GM12878 (cell line): Measurements from ENCODE around the gene WDR59. TPM values are rescaled to one million over a fixed set of nuclear protein-coding genes. Genes with fewer than 3 reads are reported as not detected.
A peak's percentile ranks its signal among the peaks of the same experiment; 100 is the strongest.

Source experiments
- ATAC-seq: fragments of 200-7000 bp; cut with Tn5 transposase; 3 replicates; pipeline ENCODE4 v1.9.1; 2020; ENCODE audit warnings: mild to moderate bottlenecking, moderate library complexity
- BruUV-seq: library from RNA; stranded (reverse); fragments of 400-500 nt; replicated peaks from 2 replicates; lab custom pipeline; 2021; lab: Mats Ljungman, UMichigan
- CTCF ChIA-PET: fragments of 300-600 bp; sonication (Branson Sonifier 250); formaldehyde crosslinking; extraction: SDS; loops from one replicate; lab custom pipeline; 2021; ENCODE audit warnings: inconsistent platforms; lab: Yijun Ruan, JAX
- POLR2A ChIA-PET: fragments of 350-600 bp; formaldehyde crosslinking; extraction: SDS; loops from one replicate; lab custom pipeline; 2021; ENCODE audit warnings: inconsistent platforms; lab: Charles Lee
- RAD21 ChIA-PET: fragments of 300-600 bp; sonication (Branson Sonifier 250); formaldehyde crosslinking; loops from one replicate; lab custom pipeline; 2023; ENCODE audit warnings: antibody characterized with exemption; ENCODE audit not compliant: unreplicated experiment; lab: Charles Lee
- SMC1A ChIA-PET: fragments of 300-600 bp; sonication (Branson Sonifier 250); formaldehyde crosslinking; loops from one replicate; lab custom pipeline; 2023; ENCODE audit not compliant: unreplicated experiment, uncharacterized antibody; lab: Charles Lee
- DNase-seq: peaks from one replicate; pipeline ENCODE4 v3.0.0-alpha.2; 2011; ENCODE audit warnings: low read depth, low spot score
- FAIRE-seq: peaks from 3 replicates; lab custom pipeline; 2011; peaks lifted over from hg19 to GRCh38; lab: Jason Lieb, UNC
- H2AFZ ChIP-seq: 2 replicates; pipeline ENCODE4 v1.6.0; 2011; ENCODE audit warnings: low read depth, low read length, control low read depth; ENCODE audit not compliant: control insufficient read depth
- H3K27ac ChIP-seq: 2 replicates; pipeline ENCODE4 v1.5.1; 2011; ENCODE audit warnings: control low read depth; ENCODE audit not compliant: control insufficient read depth, insufficient read depth
- H3K27me3 ChIP-seq, 2 experiments: replicated peaks in 1 of 2; 2 replicates each; pipeline versions ENCODE4 v1.6.0 to v1.6.1; 2011; ENCODE audit warnings: low read length in 1 of 2; ENCODE audit not compliant: control insufficient read depth in 2 of 2, insufficient read depth in 2 of 2
- H3K36me3 ChIP-seq, 2 experiments: 2 replicates each; pipeline ENCODE4 v1.5.1; 2011; ENCODE audit warnings: low read length in 1 of 2; ENCODE audit not compliant: control insufficient read depth in 2 of 2, insufficient read depth in 2 of 2
- H3K4me1 ChIP-seq: 2 replicates; pipeline ENCODE4 v1.6.1; 2011; ENCODE audit warnings: mild to moderate bottlenecking, low read length, moderate library complexity, mixed read lengths; ENCODE audit not compliant: control insufficient read depth, insufficient read depth
- H3K4me2 ChIP-seq: 2 replicates; pipeline ENCODE4 v1.6.0; 2011; ENCODE audit warnings: control low read depth; ENCODE audit not compliant: control insufficient read depth, insufficient read depth
- H3K4me3 ChIP-seq: fragments of 200-600 bp; sonication (generic); 2 replicates; pipeline ENCODE4 v1.5.1; 2016
- H3K79me2 ChIP-seq: 2 replicates; pipeline ENCODE4 v1.6.0; 2011; ENCODE audit warnings: low read length; ENCODE audit not compliant: control insufficient read depth, insufficient read depth
- H3K9ac ChIP-seq: 2 replicates; pipeline ENCODE4 v1.8.0; 2011; ENCODE audit warnings: low read length, control low read depth, mixed read lengths; ENCODE audit not compliant: control insufficient read depth, insufficient read depth
- H3K9me3 ChIP-seq: replicated peaks from 3 replicates; pipeline ENCODE4 v1.5.1; 2011; ENCODE audit warnings: mild to moderate bottlenecking, low read length; ENCODE audit not compliant: control insufficient read depth, insufficient read depth
- H4K20me1 ChIP-seq: 2 replicates; pipeline ENCODE4 v1.6.0; 2011; ENCODE audit not compliant: control insufficient read depth, insufficient read depth
- ATF3 ChIP-seq: IDR thresholded peaks from 2 replicates; pipeline ENCODE4 v1.6.1; 2011; ENCODE audit warnings: low read depth, mild to moderate bottlenecking, low read length, moderate library complexity, borderline replicate concordance; ENCODE audit errors: extremely low read depth
- BHLHE40 ChIP-seq, 2 experiments: fragments of 450-650 bp in 1 of 2; IDR thresholded peaks; 2 replicates each; pipeline ENCODE4 v1.6.1; 2011 to 2017; ENCODE audit warnings: low read depth in 2 of 2, borderline replicate concordance in 1 of 2, improper control_type of control experiment in 1 of 2, low read length in 1 of 2, mild to moderate bottlenecking in 1 of 2
- GATAD2B ChIP-seq: fragments of 450-650 bp; conservative IDR thresholded peaks from 2 replicates; pipeline ENCODE4 v1.6.1; 2017; ENCODE audit warnings: low read depth, mild to moderate bottlenecking, moderate library complexity
- IKZF2 ChIP-seq, 2 experiments: fragments of 450-650 bp; IDR thresholded peaks; 2 replicates each; pipeline ENCODE4 v1.6.1; 2017; ENCODE audit warnings: mild to moderate bottlenecking in 2 of 2, moderate library complexity in 2 of 2
- SP1 ChIP-seq: IDR thresholded peaks from one replicate; pipeline ENCODE4 v1.6.1; 2011; ENCODE audit warnings: low read depth, low read length
- TAF1 ChIP-seq: IDR thresholded peaks from 2 replicates; pipeline ENCODE4 v1.6.1; 2011; ENCODE audit warnings: mild to moderate bottlenecking, low read depth, low read length, borderline replicate concordance
- WGBS: methylation state at CpG from one replicate; pipeline ENCODE4 v1.1.6; 2016; ENCODE audit warnings: low lambda C conversion rate; ENCODE audit not compliant: insufficient replicate concordance, insufficient coverage; ENCODE audit errors: missing lambda C conversion rate; 5-methylcytosine and 5-hydroxymethylcytosine counted together
- in situ Hi-C: fragments of 300-500 bp; cut with MboI; formaldehyde crosslinking; loops from 9 replicates; pipeline ENCODE4 v1.14.3; 2018; ENCODE audit warnings: mixed read lengths
- intact Hi-C: fragments of 100-400 bp; cut with micrococcal nuclease; formaldehyde crosslinking; loops from one replicate; pipeline ENCODE4 v1.14.2; 2022; ENCODE audit not compliant: unreplicated experiment
- polyA plus RNA-seq, 11 experiments: library from polyadenylated mRNA; depleted of rRNA in 4 of 11; unstranded in 6 of 11; stranded (reverse) in 5 of 11; fragments of >200 nt; fragmentation: Nextera tagmentation in 4 of 11; fragmentation: Illumina TruSeq in 1 of 11; extraction: Ambion mirVana in 4 of 11; extraction: Trizol in 1 of 11; gene quantifications; 1 replicate in 1 of 11; 2 replicates in 10 of 11; pipeline versions ENCODE4 v1.2.1 to v1.2.3, GENCODE V29; 2011 to 2016; ENCODE audit warnings: inconsistent platforms in 2 of 11, missing spikeins in 2 of 11, low read depth in 1 of 11
- total RNA-seq, 4 experiments: library from RNA; depleted of rRNA in 3 of 4; stranded (reverse); fragments of >200 nt in 3 of 4; fragmentation: Illumina TruSeq in 1 of 4; extraction: Trizol in 1 of 4; gene quantifications; 2 replicates each; pipeline versions ENCODE4 v1.2.1 to v1.2.3, GENCODE V29; 2013 to 2021

The WDR59 gene
- total and polyA plus RNA-seq, 10 of the 15 experiments (the other 5 are each of a cell fraction or from before 2014, with no cell fraction given), result 9.7 to 78.4 (median 24.5) TPM

- TF ChIP-seq BHLHE40 (IDR thresholded peaks at IDR 0.05; ENCODE audit: borderline replicate concordance in 1 of 2, low read depth in 2 of 2, low read length in 1 of 2) (peak in 1 of 2 experiments; percentile 6; a peak in 1 of 4 replicates), GATAD2B (no peak)
- TF ChIP-seq, all 136 proteins: peak for 1
These were observed 143.0 kb downstream of the WDR59 start (continued) for GRCh38 chr16:74841904-74842303.

GRCh38 chr16:74841469-74841868, 143.5 kb downstream of the WDR59 start:
- SMC1A ChIA-PET, result no interaction called here
- Histone ChIP-seq H3K4me1 (no peaks in the 10 kb centered on the region), H3K27me3 (no peaks in the 10 kb centered on the region; a peak in 1 of 4 replicates), H3K36me3 (no peaks in the 10 kb centered on the region), H3K9me3 (no peaks in the 10 kb centered on the region), H3K9ac (no peak overlapping the region), H3K4me3 (no peak overlapping the region), H3K4me2 (no peak overlapping the region), H3K79me2 (no peaks in the 10 kb centered on the region), H4K20me1 (no peaks in the 10 kb centered on the region), H3K27ac (no peak overlapping the region), H2AFZ (no peak overlapping the region)
- FAIRE-seq (no peak), DNase-seq (no peak), ATAC-seq (no peak)
- WGBS, result 13% methylated on average over 2 of the region's 2 CpGs
- CTCF ChIA-PET, result interaction anchor here (3.0 kb wide), 1 partner anchor 21 kb away, joined by 14 read pairs; no protein-coding TSS in a partner anchor
- TF ChIP-seq SP1 (no peak), IKZF2 (IDR thresholded peaks at IDR 0.05) (no peak), TAF1 (no peak), ATF3 (no peak)
- no TSS peak for BruUV-seq
- intact Hi-C loops, result no loop called here
- POLR2A ChIA-PET, result no interaction called here
- in situ Hi-C loops, result no loop called here
- RAD21 ChIA-PET, result interaction anchor here (1.1 kb wide), 1 partner anchor 21 kb away, joined by 4 read pairs; no protein-coding TSS in a partner anchor
